ENCODE measurements around the gene RAPSN. TPM values are rescaled to one million over a fixed set of nuclear protein-coding genes. Genes with fewer than 3 reads are reported as not detected.

The RAPSN gene
- under 1 TPM; 0.30 to 0.65 TPM for total RNA-seq

GRCh38 chr11:47448566-47449427 is at the start of gene RAPSN:
Gene RAPSN (minus strand): TSS chr11:47449136. CDS start chr11:47448964, 172 bp downstream.
- H3K9me3 Mint-ChIP-seq = no peaks in the 10 kb centered on the region
- H3K36me3 Mint-ChIP-seq (ENCODE audit: low read depth) = no peaks in the 10 kb centered on the region
- no peak within 1 kb of the TSS for H3K4me3 Mint-ChIP-seq
- no peaks in the 10 kb centered on the region for H3K27me3 Mint-ChIP-seq
- CTCF ChIA-PET = no interaction called here
- no peaks in the 10 kb centered on the region for H3K4me1 Mint-ChIP-seq
- no peak for DNase-seq
- H3K27ac Mint-ChIP-seq = no peak within 1 kb of the TSS
- POLR2A ChIA-PET = interaction anchor here (2.1 kb wide), 1 partner anchor 23 kb away, joined by 6 read pairs; the partner anchor contains the start of gene PSMC3

DNA sequence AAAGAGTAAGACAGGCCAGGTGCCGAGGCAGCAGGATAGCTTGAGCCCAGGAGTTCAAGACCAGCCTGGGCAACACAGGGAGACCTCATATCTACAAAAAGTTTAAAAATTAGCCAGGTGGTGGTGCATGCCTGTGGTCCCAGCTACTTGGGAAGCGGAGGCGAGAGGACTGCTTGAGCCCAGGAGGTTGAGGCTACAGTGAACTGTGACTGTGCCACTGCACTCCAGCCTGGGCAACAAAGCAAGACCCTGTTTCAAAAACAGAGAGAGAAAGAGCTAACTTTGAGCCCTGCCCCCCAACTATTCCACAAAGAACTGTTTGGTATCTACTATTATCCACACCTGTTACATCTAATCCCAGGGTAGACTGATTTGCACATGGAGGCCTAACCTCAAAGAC is 49.2 kb upstream of the RAPSN start:
- CTCF ChIA-PET = interaction anchor here (1.5 kb wide), 1 partner anchor 11 kb away, joined by 6 read pairs; no protein-coding TSS in a partner anchor
- no peak overlapping the region for H3K4me3 Mint-ChIP-seq
- peaks cover 24% of the 10 kb centered on the region for H3K4me1 Mint-ChIP-seq
- H3K27me3 Mint-ChIP-seq = no peaks in the 10 kb centered on the region
- H3K36me3 Mint-ChIP-seq (ENCODE audit: low read depth) = peaks cover 40% of the 10 kb centered on the region
- DNase-seq = no peak
- POLR2A ChIA-PET = interaction anchor here (0.7 to 1.5 kb wide), 3 partner anchors 8 to 20 kb away, joined by 3 to 6 read pairs (median 3); no protein-coding TSS in a partner anchor
- no peak overlapping the region for H3K27ac Mint-ChIP-seq
- no peaks in the 10 kb centered on the region for H3K9me3 Mint-ChIP-seq

DNA sequence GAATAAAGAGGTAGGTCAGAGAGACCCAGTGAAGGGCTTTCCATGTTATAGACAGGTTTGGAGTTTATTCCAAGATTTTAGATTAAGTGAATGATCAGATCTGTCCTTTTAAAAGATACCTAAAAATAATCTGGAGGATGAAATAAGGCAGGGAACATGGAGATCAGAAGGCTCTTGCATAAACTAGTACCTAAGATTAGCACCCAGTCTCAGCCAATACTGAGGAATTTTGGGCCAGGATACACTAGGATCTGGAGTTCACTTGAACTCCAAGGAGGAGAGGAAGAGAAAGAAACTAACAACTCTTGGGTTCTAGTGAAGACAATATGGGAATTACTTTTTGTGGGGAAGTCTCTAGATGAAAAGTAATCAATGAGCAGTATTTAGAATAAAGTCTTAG is 47.9 kb upstream of the RAPSN start:
- H3K4me3 Mint-ChIP-seq = no peak overlapping the region
- H3K9me3 Mint-ChIP-seq = no peaks in the 10 kb centered on the region
- H3K4me1 Mint-ChIP-seq = peaks cover 19% of the 10 kb centered on the region
- no peaks in the 10 kb centered on the region for H3K27me3 Mint-ChIP-seq
- DNase-seq = no peak
- POLR2A ChIA-PET = no interaction called here
- H3K27ac Mint-ChIP-seq = no peak overlapping the region
- H3K36me3 Mint-ChIP-seq (ENCODE audit: low read depth) = peaks cover 37% of the 10 kb centered on the region
- CTCF ChIA-PET = no interaction called here

GRCh38 chr11:47495856-47496217 is 46.9 kb upstream of the RAPSN start:
- H3K36me3 Mint-ChIP-seq (ENCODE audit: low read depth) = peaks cover 36% of the 10 kb centered on the region
- H3K27me3 Mint-ChIP-seq = no peaks in the 10 kb centered on the region
- no peak overlapping the region for H3K4me3 Mint-ChIP-seq
- no peak for DNase-seq
- H3K9me3 Mint-ChIP-seq = no peaks in the 10 kb centered on the region
- H3K27ac Mint-ChIP-seq = no peak overlapping the region
- peaks cover 15% of the 10 kb centered on the region for H3K4me1 Mint-ChIP-seq
- ChIA-PET POLR2A (interaction anchor here (1.1 to 1.5 kb wide), 2 partner anchors 8 to 10 kb away, joined by 3 read pairs; no protein-coding TSS in a partner anchor), CTCF (no interaction called here)

- ChIA-PET CTCF (no interaction called here), POLR2A (interaction anchor here (1.1 to 1.5 kb wide), 2 partner anchors 7 to 11 kb away, joined by 3 read pairs; no protein-coding TSS in a partner anchor)
- no peak for DNase-seq
- Mint-ChIP-seq H3K27me3 (no peaks in the 10 kb centered on the region), H3K4me3 (no peak overlapping the region), H3K36me3 (ENCODE audit: low read depth) (peaks cover 30% of the 10 kb centered on the region), H3K4me1 (peaks cover 11% of the 10 kb centered on the region), H3K9me3 (no peaks in the 10 kb centered on the region), H3K27ac (no peak overlapping the region)
Measured at GRCh38 chr11:47495011-47495855, 46.3 kb upstream of the RAPSN start.

GRCh38 chr11:47489395-47489755 is 40.4 kb upstream of the RAPSN start:
- Mint-ChIP-seq H3K4me1 (peaks cover 17% of the 10 kb centered on the region), H3K27me3 (no peaks in the 10 kb centered on the region), H3K36me3 (ENCODE audit: low read depth) (peaks cover 53% of the 10 kb centered on the region), H3K9me3 (no peaks in the 10 kb centered on the region), H3K4me3 (no peak overlapping the region), H3K27ac (peak overlapping the region; percentile 48)
- ChIA-PET CTCF (interaction anchor here (0.6 to 1.2 kb wide), 2 partner anchors 36 to 215 kb away, joined by 3 to 5 read pairs; no protein-coding TSS in a partner anchor), POLR2A (interaction anchor here (1.1 to 1.4 kb wide), 2 partner anchors 9 to 10 kb away, joined by 3 read pairs; no protein-coding TSS in a partner anchor)
- DNase-seq = no peak

GRCh38 chr11:47488674-47489394 is 39.9 kb upstream of the RAPSN start:
- H3K4me3 Mint-ChIP-seq = no peak overlapping the region
- ChIA-PET POLR2A (interaction anchor here (1.0 to 1.4 kb wide), 2 partner anchors 10 to 65 kb away, joined by 3 read pairs; no protein-coding TSS in a partner anchor), CTCF (interaction anchor here (0.6 to 1.2 kb wide), 2 partner anchors 35 to 215 kb away, joined by 3 to 5 read pairs; no protein-coding TSS in a partner anchor)
- H3K9me3 Mint-ChIP-seq = no peaks in the 10 kb centered on the region
- peaks cover 17% of the 10 kb centered on the region for H3K4me1 Mint-ChIP-seq
- no peaks in the 10 kb centered on the region for H3K27me3 Mint-ChIP-seq
- no peak for DNase-seq
- H3K36me3 Mint-ChIP-seq (ENCODE audit: low read depth) = peaks cover 53% of the 10 kb centered on the region
- H3K27ac Mint-ChIP-seq = peak overlapping the region; percentile 48

GRCh38 chr11:47488111-47488510 is 39.2 kb upstream of the RAPSN start:
- Mint-ChIP-seq H3K4me1 (peaks cover 17% of the 10 kb centered on the region), H3K27me3 (no peaks in the 10 kb centered on the region), H3K27ac (no peak overlapping the region), H3K9me3 (no peaks in the 10 kb centered on the region), H3K36me3 (ENCODE audit: low read depth) (peaks cover 56% of the 10 kb centered on the region), H3K4me3 (no peak overlapping the region)
- no peak for DNase-seq
- CTCF ChIA-PET = no interaction called here
- POLR2A ChIA-PET = interaction anchor here (0.8 to 1.0 kb wide), 2 partner anchors 8 to 65 kb away, joined by 3 read pairs; no protein-coding TSS in a partner anchor

DNA sequence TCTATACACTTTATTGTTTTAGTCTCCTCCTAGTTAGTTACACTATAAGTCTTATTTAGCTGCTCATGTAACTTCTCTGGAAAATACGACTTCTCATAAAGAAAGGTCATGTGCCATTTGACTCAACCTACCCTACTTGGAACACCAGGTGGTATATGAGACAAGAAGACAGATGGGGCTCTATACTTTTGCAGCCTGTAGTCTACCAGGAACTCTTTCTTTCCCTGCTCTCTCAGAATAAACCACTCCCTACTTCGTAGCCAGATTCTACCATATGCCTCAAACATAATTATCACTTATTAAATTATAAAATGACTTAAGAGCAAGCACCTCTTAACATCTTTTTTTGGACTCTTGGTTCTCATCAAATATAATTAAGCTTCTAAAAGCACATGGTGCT is 38.5 kb upstream of the RAPSN start:
- no peak overlapping the region for H3K4me3 Mint-ChIP-seq
- peaks cover 57% of the 10 kb centered on the region for H3K36me3 Mint-ChIP-seq (ENCODE audit: low read depth)
- peaks cover 17% of the 10 kb centered on the region for H3K4me1 Mint-ChIP-seq
- CTCF ChIA-PET = no interaction called here
- DNase-seq = no peak
- POLR2A ChIA-PET = interaction anchor here (0.8 to 1.0 kb wide), 3 partner anchors 9 to 66 kb away, joined by 3 read pairs; no protein-coding TSS in a partner anchor
- H3K9me3 Mint-ChIP-seq = no peaks in the 10 kb centered on the region
- H3K27me3 Mint-ChIP-seq = no peaks in the 10 kb centered on the region
- H3K27ac Mint-ChIP-seq = no peak overlapping the region

DNA sequence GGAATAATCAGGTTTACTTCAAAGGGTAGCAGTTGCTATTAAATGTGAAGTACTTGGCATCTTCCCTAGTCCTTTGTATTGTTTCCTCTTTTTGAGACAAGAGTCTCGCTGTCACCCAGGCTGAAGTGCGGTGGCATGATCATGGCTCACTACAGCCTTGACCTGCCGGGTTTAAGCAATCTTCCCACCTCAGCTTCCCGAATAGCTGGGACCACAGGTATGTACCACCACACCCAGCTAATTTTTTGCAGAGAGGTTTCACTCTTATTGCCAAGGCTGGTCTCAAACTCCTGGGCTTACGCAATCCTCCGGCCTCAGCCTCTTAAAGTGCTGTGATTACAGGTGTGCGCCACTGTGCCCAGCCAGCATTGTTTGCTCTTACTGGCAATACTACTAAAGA is 36.2 kb upstream of the RAPSN start:
- ChIA-PET POLR2A (no interaction called here), CTCF (no interaction called here)
- Mint-ChIP-seq H3K4me3 (no peak overlapping the region), H3K27ac (no peak overlapping the region), H3K27me3 (no peaks in the 10 kb centered on the region), H3K4me1 (peaks cover 15% of the 10 kb centered on the region), H3K9me3 (no peaks in the 10 kb centered on the region), H3K36me3 (ENCODE audit: low read depth) (peaks cover 70% of the 10 kb centered on the region)
- no peak for DNase-seq

DNA sequence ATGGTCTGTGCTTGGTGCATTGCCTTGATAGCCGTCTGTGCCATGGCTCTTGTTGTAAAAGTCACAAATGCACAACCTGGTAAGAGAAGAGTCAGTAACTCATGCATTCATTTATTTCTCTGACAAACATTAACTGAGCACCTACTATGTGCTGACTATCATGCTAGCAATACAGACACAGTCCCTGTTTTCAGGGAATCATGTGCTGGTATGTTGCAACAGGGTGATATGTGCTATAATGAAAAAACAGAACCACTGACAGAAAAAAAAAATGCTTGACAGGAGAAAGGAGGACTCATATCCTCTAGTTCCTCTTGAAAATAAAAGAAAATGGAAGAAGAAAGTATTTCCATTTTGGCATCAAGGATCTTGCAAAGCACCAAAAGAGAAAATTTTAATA is 34.5 kb upstream of the RAPSN start:
- ChIA-PET CTCF (no interaction called here), POLR2A (no interaction called here)
- Mint-ChIP-seq H3K9me3 (no peaks in the 10 kb centered on the region), H3K4me1 (peaks cover 14% of the 10 kb centered on the region), H3K4me3 (no peak overlapping the region), H3K36me3 (ENCODE audit: low read depth) (peaks cover 80% of the 10 kb centered on the region), H3K27ac (no peak overlapping the region), H3K27me3 (no peaks in the 10 kb centered on the region)
- DNase-seq = no peak

- H3K4me3 Mint-ChIP-seq = no peak overlapping the region
- H3K27me3 Mint-ChIP-seq = no peaks in the 10 kb centered on the region
- ChIA-PET CTCF (interaction anchor here (0.6 kb wide), 1 partner anchor 60 kb away, joined by 3 read pairs; no protein-coding TSS in a partner anchor), POLR2A (no interaction called here)
- no peak for DNase-seq
- H3K4me1 Mint-ChIP-seq = peaks cover 27% of the 10 kb centered on the region
- no peak overlapping the region for H3K27ac Mint-ChIP-seq
- peaks cover 78% of the 10 kb centered on the region for H3K36me3 Mint-ChIP-seq (ENCODE audit: low read depth)
- H3K9me3 Mint-ChIP-seq = no peaks in the 10 kb centered on the region
Measured at GRCh38 chr11:47480762-47481161, 31.8 kb upstream of the RAPSN start.
